ENCODE results near the gene CCDC154. TPM values are rescaled to one million over a fixed set of nuclear protein-coding genes. Genes with fewer than 3 reads are reported as not detected.

CCDC154 gene
- total RNA-seq, 1 donor from 2014 or later: not detected

- H3K4me2 ChIP-seq: no peak overlapping the region
- DNase-seq (ENCODE audit: low spot score): no peak
- H3K4me3 ChIP-seq: no peak overlapping the region
- H3K4me1 Mint-ChIP-seq: peaks cover 16% of the 10 kb centered on the region
- H3K9me3 ChIP-seq (ENCODE audit: low read depth): no peaks in the 10 kb centered on the region
- no peaks in the 10 kb centered on the region for H3K27me3 Mint-ChIP-seq (ENCODE audit: insufficient read depth, low read depth)
- no peak overlapping the region for H3K4me3 Mint-ChIP-seq
- no peaks in the 10 kb centered on the region for H3K79me2 ChIP-seq (ENCODE audit: low read depth)
- H3K9me3 Mint-ChIP-seq: no peaks in the 10 kb centered on the region
- H3K36me3 ChIP-seq: no peaks in the 10 kb centered on the region
- TF ChIP-seq EZH2 (IDR thresholded peaks at IDR 0.05) (no peak), EZH2phosphoT487 (IDR thresholded peaks at IDR 0.05) (no peak)
- TF ChIP-seq, protein P1, sequence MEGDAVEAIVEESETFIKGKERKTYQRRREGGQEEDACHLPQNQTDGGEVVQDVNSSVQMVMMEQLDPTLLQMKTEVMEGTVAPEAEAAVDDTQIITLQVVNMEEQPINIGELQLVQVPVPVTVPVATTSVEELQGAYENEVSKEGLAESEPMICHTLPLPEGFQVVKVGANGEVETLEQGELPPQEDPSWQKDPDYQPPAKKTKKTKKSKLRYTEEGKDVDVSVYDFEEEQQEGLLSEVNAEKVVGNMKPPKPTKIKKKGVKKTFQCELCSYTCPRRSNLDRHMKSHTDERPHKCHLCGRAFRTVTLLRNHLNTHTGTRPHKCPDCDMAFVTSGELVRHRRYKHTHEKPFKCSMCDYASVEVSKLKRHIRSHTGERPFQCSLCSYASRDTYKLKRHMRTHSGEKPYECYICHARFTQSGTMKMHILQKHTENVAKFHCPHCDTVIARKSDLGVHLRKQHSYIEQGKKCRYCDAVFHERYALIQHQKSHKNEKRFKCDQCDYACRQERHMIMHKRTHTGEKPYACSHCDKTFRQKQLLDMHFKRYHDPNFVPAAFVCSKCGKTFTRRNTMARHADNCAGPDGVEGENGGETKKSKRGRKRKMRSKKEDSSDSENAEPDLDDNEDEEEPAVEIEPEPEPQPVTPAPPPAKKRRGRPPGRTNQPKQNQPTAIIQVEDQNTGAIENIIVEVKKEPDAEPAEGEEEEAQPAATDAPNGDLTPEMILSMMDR (IDR thresholded peaks at IDR 0.05): no peak
- peak overlapping the region; percentile 85 for H2AFZ ChIP-seq (replicated peaks)
- no peaks in the 10 kb centered on the region for H3K27me3 ChIP-seq
- H4K20me1 ChIP-seq (ENCODE audit: low read depth): no peaks in the 10 kb centered on the region
- no peaks in the 10 kb centered on the region for H3F3A ChIP-seq (ENCODE audit: low read depth)
- H3K27ac ChIP-seq: no peak overlapping the region
- no peak overlapping the region for H3K27ac Mint-ChIP-seq
- no peak overlapping the region for H3K9ac ChIP-seq
- H3K36me3 Mint-ChIP-seq: no peaks in the 10 kb centered on the region
- peaks cover 6% of the 10 kb centered on the region for H3K4me1 ChIP-seq
These were observed 16.6 kb downstream of the CCDC154 start for GRCh38 chr16:1427473-1428461.

DNA sequence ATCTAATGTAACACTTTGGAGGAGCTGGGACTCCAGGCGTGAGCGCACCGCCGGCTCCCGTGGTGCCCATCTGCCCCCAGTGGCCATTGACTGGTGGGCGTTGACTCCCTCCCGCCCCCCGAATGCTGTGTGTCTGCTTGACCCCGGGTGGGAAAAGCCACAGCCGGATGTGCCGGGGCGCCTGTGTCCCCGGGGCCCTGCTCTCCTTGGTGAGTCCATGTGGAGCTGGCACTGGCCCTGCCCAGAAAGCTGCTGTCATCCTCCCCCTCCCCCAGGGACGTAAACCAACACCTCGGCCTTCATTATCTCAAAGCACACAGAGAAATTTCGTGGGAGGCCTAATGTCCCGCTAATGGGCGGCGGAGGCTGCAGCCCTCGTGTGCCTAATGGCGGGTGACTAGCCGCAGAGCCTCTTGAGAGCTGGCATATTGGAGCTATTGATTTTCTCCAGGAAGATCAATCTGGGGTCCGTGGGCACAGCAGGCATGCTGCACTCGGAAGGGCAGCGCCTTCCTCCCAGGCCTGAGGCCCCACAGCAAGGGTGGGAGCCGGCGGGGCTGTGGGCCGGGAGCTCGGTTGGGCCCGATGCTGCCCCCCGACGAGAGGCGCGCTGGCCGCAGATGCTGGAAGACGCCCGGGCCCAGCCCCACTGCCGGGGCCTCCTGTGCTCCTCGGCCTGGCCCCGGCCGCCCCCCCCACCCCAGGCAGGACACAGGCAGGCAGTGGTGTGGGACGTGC lies 17.5 kb downstream of the CCDC154 start:
- Mint-ChIP-seq H3K4me3 (no peak overlapping the region), H3K36me3 (no peaks in the 10 kb centered on the region), H3K27ac (peak overlapping the region; percentile 66), H3K4me1 (peaks cover 20% of the 10 kb centered on the region), H3K27me3 (ENCODE audit: insufficient read depth, low read depth) (peaks cover 3% of the 10 kb centered on the region), H3K9me3 (no peaks in the 10 kb centered on the region)
- Histone ChIP-seq H3K36me3 (no peaks in the 10 kb centered on the region), H4K20me1 (ENCODE audit: low read depth) (no peaks in the 10 kb centered on the region), H3K4me2 (no peak overlapping the region), H3K79me2 (ENCODE audit: low read depth) (no peaks in the 10 kb centered on the region), H3K4me3 (no peak overlapping the region), H3K9me3 (ENCODE audit: low read depth) (no peaks in the 10 kb centered on the region), H3K27ac (no peak overlapping the region), H3F3A (ENCODE audit: low read depth) (no peaks in the 10 kb centered on the region), H3K27me3 (no peaks in the 10 kb centered on the region), H2AFZ (replicated peaks) (no peak overlapping the region), H3K9ac (no peak overlapping the region), H3K4me1 (peaks cover 6% of the 10 kb centered on the region)
- no peak for TF ChIP-seq EZH2 (IDR thresholded peaks at IDR 0.05)
- TF ChIP-seq, protein P1 (IDR thresholded peaks at IDR 0.05): peak; percentile 13
- no peak for DNase-seq (ENCODE audit: low spot score)

DNA sequence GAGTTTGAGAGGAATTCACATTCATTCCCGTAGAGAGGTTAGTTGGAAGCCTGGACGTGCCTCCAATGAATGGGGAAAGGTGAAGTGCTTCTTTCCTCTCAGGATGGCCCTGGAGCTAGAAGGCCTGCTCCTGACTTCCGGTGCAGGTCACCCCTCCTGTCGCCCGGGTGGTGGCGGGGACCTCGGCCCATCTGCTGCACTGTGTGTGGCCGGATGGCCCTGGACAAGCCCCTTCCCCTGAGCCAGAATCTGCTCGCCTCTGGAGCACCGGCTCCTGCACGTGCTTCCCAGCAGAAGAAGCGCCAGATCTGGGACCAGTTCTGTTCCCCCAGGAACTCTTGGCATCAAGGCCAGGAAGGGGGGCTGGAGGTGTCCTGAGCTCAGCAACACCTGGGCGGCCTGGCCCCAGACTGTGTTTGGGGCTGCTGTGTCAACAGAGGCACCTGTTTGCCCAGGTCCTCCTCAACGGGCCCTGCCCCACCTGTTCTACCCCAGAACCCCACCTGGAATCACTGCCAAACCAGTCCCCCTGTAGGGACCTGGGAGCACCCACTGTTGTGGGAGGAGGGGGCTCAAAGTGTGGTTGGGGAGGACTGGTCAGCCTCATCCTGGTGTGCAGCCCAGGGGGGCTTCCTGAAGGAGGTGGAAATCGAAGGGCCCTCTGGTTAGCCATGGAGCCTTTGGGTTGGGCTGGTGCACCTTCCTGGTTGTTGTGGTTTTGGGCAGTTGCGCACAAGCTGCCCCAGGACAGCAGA lies 18.6 kb downstream of the CCDC154 start:
- Histone ChIP-seq H3K4me3 (no peak overlapping the region), H3K4me1 (peaks cover 6% of the 10 kb centered on the region), H3K27me3 (no peaks in the 10 kb centered on the region), H3F3A (ENCODE audit: low read depth) (no peaks in the 10 kb centered on the region), H3K36me3 (no peaks in the 10 kb centered on the region), H4K20me1 (ENCODE audit: low read depth) (no peaks in the 10 kb centered on the region), H3K79me2 (ENCODE audit: low read depth) (no peaks in the 10 kb centered on the region), H3K4me2 (no peak overlapping the region), H2AFZ (replicated peaks) (no peak overlapping the region), H3K27ac (no peak overlapping the region), H3K9me3 (ENCODE audit: low read depth) (no peaks in the 10 kb centered on the region), H3K9ac (no peak overlapping the region)
- Mint-ChIP-seq H3K4me1 (peaks cover 21% of the 10 kb centered on the region), H3K4me3 (no peak overlapping the region), H3K36me3 (no peaks in the 10 kb centered on the region), H3K9me3 (no peaks in the 10 kb centered on the region), H3K27ac (no peak overlapping the region), H3K27me3 (ENCODE audit: insufficient read depth, low read depth) (peaks cover 3% of the 10 kb centered on the region)
- no peak for DNase-seq (ENCODE audit: low spot score)
- TF ChIP-seq EZH2phosphoT487 (IDR thresholded peaks at IDR 0.05): no peak
- TF ChIP-seq EZH2 (IDR thresholded peaks at IDR 0.05): no peak
- TF ChIP-seq, protein P1 (IDR thresholded peaks at IDR 0.05): no peak
